ENCODE results near the gene PSG6.
"Not testable (repeated sequence)": the region's sequence is repeated elsewhere in the genome, so short reads cannot be mapped to it uniquely, and the experiment has no call there.

The PSG6 gene

DNA sequence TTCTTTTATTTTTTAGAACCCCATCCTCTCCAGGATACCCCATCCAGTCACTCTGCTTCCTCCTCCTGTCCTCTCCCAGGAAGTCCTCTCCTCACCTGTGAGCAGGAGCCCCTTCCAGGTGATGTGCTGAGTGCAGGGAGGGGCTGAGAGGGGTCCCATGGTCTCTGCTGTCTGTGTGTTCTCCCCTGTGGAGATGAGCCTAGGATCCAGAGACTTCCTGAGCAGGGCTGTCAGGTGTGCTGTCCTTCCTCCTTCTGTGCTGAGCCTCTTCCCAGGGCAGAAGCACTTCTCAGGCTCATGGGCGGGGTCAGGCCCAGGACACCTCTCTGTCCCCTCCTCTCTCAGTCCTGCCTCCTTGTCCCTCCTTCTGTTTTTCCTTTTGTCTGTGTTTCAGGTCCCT, at the start of gene PSG6:
PSG6 (minus strand) TSS at position 261 of the 400 bp plus-strand sequence; CDS start at position 159, 102 bp downstream.
- DNase-seq (ENCODE audit: low read depth in 2 of 2): not testable (repeated sequence)

DNA sequence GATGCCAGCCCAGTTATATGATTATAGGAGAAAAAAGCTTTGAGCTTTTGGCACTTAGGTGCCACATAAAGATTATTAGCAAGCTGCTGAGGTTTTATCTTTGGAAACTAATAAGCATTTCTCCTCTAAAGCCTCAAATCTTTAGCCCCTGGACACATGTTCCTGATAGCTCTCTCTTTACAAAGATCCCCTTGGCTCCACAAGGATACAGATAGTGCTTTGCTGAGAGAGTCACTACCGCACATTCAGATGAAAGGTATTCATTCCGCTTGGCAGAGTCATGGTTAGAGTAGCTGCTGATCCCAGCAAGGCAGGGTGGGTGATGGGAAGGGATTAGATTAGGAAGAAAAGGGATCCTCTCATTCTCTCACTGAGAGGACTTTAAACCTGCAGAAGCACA, 47.5 kb upstream of the PSG6 start:
- DNase-seq (ENCODE audit: low read depth in 2 of 2): peak; percentile 3 to 19

DNA sequence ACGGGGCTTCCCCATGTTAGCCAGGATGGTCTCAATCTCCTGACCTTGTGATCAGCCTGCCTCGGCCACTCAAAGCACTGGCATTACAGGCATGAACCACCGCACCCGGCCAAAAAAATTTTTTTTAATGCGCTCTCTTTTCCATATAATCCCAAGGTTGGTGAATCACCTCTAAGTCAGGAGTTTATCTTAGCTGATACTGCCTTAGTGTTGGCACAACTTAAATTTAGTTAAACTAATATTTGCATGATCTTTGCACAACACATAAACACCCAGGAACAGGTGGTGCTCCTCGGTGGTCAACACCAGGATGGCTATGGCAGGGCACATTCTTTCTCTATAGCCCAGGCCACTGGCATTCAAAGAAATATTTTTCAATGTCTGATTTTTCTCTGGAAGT, 43.4 kb upstream of the PSG6 start:
- DNase-seq (ENCODE audit: low read depth in 2 of 2): no peak

DNA sequence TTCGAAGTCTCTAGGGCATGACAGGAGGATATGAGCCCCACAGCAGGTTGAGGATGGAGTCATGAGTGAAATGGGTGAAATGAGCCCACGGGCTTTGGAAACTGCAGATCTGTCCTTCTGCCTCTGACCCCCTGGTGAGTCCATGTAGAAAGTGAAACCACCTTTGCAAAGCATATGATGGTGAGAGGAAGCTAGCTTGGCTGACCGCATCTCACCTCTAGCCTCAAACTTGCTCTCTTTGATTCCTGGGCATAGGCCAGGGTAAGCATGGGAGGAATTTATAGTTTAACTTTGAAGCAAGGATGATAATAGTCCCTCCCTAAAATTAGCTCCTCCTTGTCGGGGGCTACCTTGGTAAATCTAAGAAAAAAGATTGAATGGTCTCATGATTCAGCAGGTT, 34.4 kb upstream of the PSG6 start:
- DNase-seq (ENCODE audit: low read depth in 2 of 2): not testable (repeated sequence)

DNA sequence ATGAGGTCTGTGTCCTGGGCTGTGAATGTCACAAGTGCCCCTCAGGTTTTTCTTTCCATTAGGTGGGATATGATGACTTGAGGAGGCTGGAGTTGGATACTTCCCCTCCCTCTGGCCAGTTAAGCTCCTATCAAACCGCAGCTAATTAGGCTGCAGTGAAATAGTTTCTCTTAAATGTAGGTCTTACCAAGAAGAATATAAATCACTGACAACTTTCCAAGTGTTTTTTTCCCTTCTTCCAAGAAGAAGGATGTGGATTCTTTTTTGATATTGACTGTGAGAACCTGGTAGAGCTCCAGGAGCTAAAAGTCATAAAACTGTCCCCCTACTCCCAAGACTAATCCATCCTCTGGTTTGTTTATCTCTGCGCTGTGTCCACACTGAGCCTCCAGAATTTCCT, 33.8 kb upstream of the PSG6 start:
- not testable (repeated sequence) for DNase-seq (ENCODE audit: low read depth in 2 of 2)

DNA sequence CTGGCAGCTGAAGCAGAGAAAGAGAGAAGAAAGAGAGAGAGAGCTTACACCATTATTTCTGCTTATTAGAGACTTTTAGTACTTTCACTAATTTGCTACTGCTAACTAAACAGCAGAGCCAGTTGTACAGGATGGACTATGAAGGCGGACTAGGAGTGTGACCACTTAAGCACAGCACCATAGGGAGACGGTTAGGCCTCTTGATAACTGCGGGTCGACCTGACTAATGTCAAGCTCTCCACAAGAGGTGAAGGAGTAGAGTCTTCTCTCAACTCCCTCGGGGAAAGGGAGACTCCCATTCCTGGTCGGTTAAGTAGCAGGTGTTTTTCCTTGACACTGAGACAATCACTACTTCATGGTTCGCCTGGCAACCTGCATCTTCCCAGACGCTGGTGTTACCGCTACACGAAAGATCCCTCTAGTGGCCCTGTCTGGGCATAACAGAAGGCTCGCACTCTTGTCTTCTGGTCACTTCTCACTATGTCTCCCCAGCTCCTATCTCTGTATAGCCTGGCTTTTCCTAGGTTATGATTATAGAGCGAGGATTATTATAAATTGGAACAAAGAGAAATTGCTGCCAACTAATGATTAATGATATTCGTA, 24.6 kb upstream of the PSG6 start:
- DNase-seq (ENCODE audit: low read depth in 2 of 2): no peak

DNA sequence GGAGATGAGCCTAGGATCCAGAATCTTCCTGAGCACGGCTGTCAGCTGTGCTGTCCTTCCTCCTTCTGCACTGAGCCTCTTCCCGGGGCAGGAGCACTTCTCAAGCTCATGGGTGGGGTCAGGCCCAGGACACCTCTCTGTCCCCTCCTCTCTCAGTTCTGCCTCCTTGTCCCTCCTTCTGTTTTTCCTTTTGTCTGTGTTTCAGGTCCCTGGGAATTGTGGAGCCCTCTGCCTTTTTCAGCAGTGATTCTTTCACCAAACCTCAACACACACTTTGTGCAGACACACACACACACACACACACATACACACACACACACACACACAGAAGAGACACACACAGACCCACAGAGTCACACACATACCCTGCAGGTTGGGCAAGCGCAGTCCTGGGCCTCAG, 19.4 kb upstream of the PSG6 start, which contains the start of gene PSG7:
PSG7 (minus strand) TSS at position 101 of the 400 bp plus-strand sequence. CDS start 131 bp downstream, outside the sequence.
- DNase-seq (ENCODE audit: low read depth in 2 of 2): not testable (repeated sequence)

DNA sequence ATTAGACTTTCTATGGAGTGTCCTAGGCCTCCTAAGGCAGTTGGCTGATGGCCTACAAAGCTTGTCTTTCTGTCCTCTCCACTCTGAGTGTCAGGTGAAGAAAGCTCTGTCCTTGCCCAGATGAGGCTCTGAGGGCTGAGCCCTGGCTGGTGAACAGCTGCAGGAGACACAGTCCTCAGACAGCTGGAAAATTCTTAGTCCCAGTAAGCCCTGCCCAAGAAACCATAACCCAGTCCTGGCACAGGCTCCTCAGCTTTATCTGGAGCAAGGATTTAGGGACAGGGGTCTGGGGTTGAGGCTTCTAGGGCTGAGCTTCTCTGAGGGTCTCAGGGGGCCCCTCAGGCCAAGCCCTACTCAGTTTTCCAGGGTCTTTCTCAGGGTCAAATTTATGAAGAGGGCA, 17.0 kb upstream of the PSG6 start:
- DNase-seq (ENCODE audit: low read depth in 2 of 2): not testable (repeated sequence)

DNA sequence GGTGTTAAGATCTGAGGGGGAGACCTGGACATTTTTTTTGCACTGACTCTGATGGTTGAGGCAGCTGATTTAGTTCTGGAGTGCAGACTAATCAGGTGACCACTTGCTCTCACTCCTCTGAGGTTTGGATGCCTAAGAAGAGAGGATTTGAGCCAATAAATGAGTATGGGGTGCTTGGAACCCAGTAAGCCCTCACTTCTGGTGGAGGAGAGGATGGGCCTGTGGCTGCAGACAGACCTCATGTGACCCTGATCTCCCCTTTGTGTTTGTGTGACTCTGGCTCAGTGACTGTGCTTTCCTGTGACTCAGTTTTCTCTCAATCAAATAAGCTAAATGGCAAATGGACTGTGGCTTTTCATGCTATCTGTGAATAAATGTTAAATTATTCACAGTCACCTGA, 16.5 kb upstream of the PSG6 start:
- DNase-seq (ENCODE audit: low read depth in 2 of 2): not testable (repeated sequence)

DNA sequence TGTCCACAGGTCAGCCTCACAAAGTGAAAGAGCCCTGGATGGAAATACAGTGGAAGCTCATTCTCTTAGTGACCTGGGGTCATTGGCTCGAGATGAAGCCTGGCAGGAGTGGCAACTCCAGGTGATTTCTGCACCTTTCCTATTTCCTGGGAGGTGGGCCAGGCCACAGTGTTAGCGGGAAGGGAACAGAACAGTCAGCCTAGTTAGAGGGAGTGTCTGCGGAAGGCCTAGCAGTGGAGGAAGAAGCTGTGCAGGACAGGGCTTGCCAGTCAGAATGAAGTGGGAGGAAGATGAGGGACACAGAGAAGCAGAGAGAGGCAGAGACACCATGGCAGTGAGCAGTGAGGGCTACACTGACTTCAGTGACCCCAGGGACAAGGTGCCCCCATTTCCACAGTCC, 15.7 kb upstream of the PSG6 start:
- not testable (repeated sequence) for DNase-seq (ENCODE audit: low read depth in 2 of 2)

DNA sequence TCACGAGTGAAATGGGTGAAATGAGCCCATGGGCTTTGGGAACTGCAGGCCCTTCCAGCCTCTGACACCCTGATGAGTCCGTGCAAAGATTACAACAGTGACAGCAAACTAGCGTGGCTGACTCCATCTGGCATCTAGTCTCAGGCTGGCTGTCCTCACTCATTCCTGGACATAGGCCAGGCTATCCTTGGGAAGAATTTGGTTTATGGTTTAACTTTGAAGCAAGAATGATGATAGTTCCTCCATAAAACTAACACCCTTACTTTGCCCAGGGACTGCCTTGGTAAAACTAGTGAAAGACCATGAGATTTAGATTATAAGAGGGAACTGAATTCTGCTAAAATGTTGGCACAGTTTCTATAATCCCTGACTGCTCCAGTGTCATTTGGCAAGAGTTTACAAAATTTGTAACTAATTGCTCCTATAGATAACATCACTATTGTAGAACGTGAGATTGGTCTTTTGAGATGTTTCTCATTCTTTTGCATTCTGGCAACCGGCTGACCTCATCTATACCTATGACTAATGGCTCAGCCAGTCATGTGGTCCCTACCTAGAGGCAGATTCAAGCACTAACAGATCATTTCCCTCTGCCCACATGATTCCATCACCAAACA, 14.9 kb upstream of the PSG6 start:
- peak; percentile 63 to 64 for DNase-seq (ENCODE audit: low read depth in 2 of 2)

DNA sequence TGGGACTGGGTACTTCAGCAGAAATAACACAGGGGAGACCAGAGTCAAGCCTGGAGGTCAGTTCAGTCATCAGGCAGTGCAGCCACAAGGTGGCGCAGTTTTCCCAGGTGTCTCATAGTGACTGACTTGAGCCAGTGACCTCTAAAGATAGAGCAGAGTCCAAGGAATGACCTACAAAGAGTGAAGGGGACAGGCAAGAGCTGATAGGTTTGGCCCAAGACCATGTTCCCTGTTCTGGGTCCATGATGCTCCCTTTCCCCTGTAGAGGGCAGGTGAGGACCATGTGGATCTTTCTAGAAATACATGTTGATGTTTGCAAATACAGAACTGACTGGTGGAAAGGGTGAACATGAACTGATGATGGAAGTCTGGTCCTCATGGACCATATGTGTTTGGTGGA, 12.5 kb upstream of the PSG6 start:
- DNase-seq (ENCODE audit: low read depth in 2 of 2): not testable (repeated sequence)

DNA sequence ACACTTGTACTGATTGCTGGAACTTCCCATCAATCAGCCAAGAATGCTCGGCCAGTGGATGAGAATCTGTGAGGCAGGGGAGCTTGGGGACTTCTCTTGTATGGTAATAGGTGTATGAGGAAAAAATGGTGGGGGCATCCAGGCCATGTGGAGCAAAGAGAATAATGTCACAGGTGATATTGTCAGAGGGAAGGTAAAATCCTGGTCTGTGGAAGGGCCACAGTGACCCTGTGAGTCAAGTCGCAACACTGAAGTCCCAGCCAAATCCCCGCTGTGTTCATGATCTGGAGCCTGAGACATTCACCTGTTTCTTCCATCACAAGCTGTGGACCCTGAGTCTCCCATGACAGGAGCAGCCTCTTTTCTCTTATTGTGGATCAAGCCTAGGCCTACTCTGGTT, 11.2 kb upstream of the PSG6 start:
- DNase-seq (ENCODE audit: low read depth in 2 of 2): no peak

DNA sequence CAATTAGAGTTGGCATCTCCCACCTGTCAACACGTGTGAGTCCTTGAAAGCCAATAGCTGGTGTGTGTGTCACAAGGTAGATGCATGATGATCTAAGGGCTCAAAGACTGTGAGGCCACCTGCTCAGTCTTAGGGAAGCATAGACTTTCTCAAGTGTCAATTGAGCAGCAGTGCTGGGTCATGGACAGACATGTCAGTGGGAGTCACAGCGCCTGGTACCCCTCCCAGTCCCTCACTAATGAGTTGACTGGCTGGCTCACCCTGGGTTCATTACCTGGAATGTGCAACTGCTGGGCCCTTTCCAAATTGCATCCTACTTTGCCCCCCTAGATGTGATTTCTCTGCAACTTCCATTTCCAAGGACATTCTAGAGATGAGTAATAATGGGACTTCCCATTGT, 9.1 kb upstream of the PSG6 start:
- DNase-seq (ENCODE audit: low read depth in 2 of 2): no peak

DNA sequence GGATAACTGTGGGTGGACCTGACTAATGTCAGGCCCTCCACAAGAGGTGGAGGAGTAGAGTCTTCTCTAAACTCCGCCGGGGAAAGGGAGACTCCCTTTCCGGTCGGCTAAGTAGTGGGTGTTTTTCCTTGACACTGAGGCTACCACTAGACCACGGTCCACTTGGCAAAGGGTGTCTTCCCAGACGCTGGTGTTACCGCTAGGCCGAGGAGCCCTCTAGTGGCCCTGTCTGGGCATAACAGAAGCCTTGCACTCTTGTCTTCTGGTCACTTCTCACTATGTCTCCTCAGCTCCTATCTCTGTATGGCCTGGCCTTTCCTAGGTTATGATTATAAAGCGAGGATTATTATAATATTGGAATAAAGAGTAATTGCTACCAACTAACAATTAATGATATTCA, 5.4 kb upstream of the PSG6 start:
- not testable (repeated sequence) for DNase-seq (ENCODE audit: low read depth in 2 of 2)

DNA sequence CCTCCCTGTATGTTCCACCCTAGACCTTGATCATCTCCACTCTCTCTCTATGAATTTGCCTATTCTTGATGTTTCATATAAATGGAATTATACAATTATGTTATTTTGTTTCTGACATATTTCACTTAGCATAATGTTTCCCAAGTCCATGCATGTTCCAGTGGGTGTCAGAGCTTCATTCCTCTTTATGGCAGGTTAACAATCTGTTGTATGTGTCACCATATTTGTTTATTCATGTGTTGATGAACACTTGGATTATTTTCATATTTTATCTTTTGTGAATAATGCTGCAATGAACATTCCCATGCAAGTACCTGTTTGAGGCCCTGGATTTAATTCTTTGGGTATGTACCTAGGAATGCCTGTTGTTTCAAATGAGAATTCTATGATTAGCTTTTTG, 3.3 kb upstream of the PSG6 start:
- DNase-seq (ENCODE audit: low read depth in 2 of 2): not testable (repeated sequence)

DNA sequence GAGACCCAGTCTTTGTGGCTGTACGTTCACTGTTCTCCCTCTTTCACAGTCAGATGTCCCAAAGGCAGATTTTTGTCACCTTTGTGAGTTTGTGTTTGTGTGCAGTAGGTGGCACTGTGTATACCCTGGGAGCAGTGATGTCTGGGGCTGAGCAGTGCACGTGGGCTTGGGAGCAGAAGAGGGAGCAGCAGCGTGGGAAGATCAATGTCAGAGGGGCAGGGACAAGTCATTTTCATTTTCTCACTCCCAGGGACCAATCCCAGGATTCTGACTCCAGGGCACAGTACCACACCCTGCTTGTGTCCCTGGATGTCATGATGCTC, 2.0 kb upstream of the PSG6 start:
- DNase-seq (ENCODE audit: low read depth in 2 of 2): no peak

DNA sequence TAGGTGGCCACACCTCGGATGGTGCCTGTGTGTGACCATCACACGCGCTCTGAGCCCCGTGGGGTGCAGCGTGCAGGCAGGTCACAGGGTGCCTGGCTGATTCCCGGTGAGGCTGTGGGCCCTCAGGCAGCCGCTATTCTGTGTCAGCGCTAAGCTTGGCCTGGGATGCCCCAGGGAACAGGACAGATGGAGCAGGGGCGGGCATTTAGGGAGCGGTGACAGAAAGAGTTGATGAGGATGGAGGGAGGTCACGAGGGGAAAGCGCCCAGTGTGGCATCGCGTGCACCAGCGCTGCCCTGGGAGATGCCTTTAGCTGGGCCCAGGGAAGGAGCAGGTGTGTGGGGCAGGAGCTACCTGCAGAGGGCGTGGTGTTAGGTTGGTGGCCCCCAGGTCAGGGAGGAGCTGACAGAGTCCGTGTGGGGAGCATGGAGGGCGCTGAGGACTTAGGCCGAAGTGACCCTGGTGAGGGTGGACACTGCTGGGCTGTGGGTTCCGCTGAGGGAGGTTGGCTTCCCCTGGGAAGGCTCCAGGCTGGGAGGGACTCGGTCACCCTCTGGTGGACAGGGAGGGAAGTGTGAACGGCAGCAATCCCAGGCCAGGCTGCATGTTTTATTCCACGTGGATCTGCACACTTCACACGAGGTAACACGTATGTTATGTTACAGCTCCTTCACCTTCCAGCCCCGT, 1.5 kb upstream of the PSG6 start:
- not testable (repeated sequence) for DNase-seq (ENCODE audit: low read depth in 2 of 2)

DNA sequence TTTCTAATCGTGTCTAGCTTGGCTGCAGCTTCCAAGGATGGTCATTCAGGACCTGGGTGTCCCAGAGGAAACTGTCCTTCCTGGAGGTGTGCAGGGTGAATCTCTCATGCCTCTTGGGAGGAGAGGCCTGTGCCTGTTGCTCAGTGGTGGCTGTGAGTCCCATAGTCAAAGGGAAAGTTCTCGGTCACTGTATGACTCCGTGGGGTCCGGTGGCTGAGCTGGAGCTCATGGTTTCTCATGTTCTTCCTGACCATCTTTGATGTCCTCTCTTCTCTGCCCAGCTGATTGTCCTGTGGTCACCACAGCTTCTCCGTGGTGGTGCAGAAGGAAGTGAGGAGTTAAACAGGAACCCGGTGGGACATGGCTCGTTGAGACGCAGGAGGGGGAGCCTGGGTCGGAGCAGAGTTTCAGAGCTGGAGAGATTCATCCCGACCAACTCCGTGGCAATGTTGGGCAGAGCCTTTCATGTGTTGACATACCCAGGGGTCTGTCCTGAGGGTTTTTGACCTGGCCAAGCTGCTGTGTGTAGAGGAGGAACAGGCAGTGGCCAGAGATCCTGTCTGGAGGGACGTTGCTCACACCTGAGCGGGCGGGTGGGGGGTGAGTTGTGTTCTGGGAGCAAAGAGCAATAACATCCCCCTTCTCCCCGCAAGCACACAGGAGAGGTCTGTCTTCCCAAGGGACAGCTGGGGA, 829 bp upstream of the PSG6 start:
- not testable (repeated sequence) for DNase-seq (ENCODE audit: low read depth in 2 of 2)

DNA sequence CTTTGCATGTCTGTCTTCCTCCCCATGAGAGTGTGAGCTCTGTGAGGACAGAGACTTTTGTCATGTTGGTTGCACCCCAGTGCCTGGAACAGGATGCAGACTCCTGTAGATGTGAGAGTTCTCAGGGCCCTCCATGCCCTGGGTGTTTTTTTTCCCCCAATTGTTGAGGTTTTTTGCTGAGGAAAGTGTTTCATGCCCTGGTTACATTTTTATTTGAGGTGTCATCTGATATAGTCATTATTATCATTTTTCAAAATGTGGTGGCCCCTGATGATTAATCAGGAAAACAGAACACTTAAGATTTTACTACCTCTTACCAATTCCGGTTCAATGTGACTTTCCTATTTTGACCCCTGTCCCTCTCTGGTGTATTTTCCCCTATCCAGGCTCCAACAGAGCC, 763 bp downstream of the PSG6 start:
- not testable (repeated sequence) for DNase-seq (ENCODE audit: low read depth in 2 of 2)

DNA sequence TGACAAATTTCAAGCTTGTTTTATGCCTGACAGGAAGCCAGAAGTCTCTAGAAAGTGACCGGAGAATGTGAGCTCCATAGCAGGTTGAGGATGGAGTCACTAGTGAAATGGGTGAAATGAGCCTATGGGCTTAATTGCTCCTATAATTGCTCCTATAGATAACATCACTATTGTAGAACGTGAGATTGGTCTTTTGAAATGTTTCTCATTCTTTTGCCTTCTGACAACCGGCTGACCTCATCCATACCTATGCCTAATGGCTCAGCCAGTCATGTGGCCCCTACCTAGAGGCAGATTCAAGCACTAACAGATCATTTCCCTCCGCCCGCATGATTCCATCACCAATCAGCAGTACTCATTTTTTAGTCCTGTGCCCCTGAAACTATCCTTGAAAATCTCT, 4.2 kb downstream of the PSG6 start:
- DNase-seq (ENCODE audit: low read depth in 2 of 2): not testable (repeated sequence)

DNA sequence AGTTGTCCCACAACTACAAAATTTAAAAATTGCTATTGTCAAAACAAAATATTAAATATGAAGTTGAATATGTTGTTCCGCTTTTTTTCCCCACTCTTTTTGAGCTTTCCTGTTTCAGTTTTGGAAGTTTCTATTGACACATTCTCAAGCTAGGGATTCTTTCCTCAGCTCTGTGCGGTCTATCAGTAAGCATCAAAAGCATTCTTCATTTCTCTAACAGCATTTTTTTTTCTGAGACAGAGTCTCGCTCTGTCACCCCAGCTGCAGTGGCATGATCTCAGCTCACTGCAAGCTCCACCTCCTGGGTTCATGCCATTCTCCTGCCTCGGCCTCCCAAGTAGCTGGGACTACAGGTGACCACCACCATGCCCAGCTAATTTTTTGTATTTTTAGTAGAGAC, 4.8 kb downstream of the PSG6 start:
- not testable (repeated sequence) for DNase-seq (ENCODE audit: low read depth in 2 of 2)

DNA sequence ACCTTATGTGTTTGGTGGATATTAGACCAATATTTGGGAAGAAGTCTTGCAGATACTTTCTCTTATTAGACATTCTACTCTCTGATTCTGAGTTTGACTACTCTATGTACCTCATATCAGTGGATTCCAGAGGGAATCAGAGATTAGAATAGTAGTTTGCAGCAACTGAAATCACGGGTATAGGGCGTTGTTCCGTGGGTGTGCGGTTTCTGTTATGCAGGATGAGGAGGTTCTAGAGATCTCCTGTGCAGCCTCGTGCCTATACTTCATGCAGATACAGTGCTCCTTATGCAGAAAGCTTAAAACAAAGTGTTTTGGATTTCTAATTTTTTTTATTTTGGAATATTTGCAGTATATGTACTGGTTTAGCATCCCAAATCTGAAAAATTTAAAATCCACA, 6.0 kb downstream of the PSG6 start:
- DNase-seq (ENCODE audit: low read depth in 2 of 2): not testable (repeated sequence)

All from fibroblast of skin of left biceps (primary cell).